OCI-LY1 (cell line): ENCODE data around the gene KCNF1.

Experiments used
- H2AFZ ChIP-seq: fragments of 200-600 bp; sonication (generic), shearing (Covaris generic); 2 replicates; pipeline ENCODE4 v1.6.0; 2014; ENCODE audit warnings: antibody characterized with exemption, mild to moderate bottlenecking, low read length
- H3F3A ChIP-seq: fragments of 200-600 bp; sonication (generic), shearing (Covaris generic); 2 replicates; pipeline ENCODE4 v1.6.0; 2014; ENCODE audit warnings: mild to moderate bottlenecking, antibody characterized with exemption, low read length, moderate library complexity; ENCODE audit not compliant: insufficient read depth
- H3K27ac ChIP-seq: fragments of 200-600 bp; sonication (generic); 2 replicates; pipeline ENCODE4 v1.5.1; 2014; ENCODE audit warnings: low read length, mixed run types, mild to moderate bottlenecking, low read depth; ENCODE audit not compliant: poor library complexity, severe bottlenecking
- H3K27me3 ChIP-seq: fragments of 200-600 bp; sonication (generic); 2 replicates; pipeline ENCODE4 v1.6.0; 2014; ENCODE audit warnings: antibody characterized with exemption, mild to moderate bottlenecking, low read length, moderate library complexity; ENCODE audit not compliant: insufficient read depth
- H3K36me3 ChIP-seq: fragments of 200-600 bp; sonication (generic); 2 replicates; pipeline ENCODE4 v1.6.1; 2014; ENCODE audit warnings: mild to moderate bottlenecking, antibody characterized with exemption, low read length, moderate library complexity, mixed read lengths; ENCODE audit not compliant: insufficient read depth
- H3K4me1 ChIP-seq: fragments of 200-600 bp; sonication (generic); 2 replicates; pipeline ENCODE4 v1.5.1; 2014; ENCODE audit warnings: mild to moderate bottlenecking, low read length, moderate library complexity; ENCODE audit not compliant: insufficient read depth, severe bottlenecking
- H3K4me2 ChIP-seq: fragments of 200-600 bp; sonication (generic), shearing (Covaris generic); 2 replicates; pipeline ENCODE4 v1.6.1; 2014; ENCODE audit warnings: low read length
- H3K4me3 ChIP-seq: fragments of 200-600 bp; sonication (generic); 2 replicates; pipeline ENCODE4 v1.5.1; 2014; ENCODE audit warnings: low read length, low read depth, mild to moderate bottlenecking, mixed read lengths; ENCODE audit not compliant: poor library complexity, severe bottlenecking
- H3K79me2 ChIP-seq: fragments of 200-600 bp; shearing (Covaris generic); 2 replicates; pipeline ENCODE4 v1.6.1; 2016; ENCODE audit warnings: mixed run types, low read length, mixed read lengths; ENCODE audit not compliant: insufficient read depth
- H3K9ac ChIP-seq: fragments of 200-600 bp; sonication (generic), shearing (Covaris generic); 2 replicates; pipeline ENCODE4 v1.6.1; 2014; ENCODE audit warnings: mild to moderate bottlenecking, low read length, mixed read lengths
- H3K9me2 ChIP-seq: fragments of 200-600 bp; sonication (generic), shearing (Covaris generic); 2 replicates; pipeline ENCODE4 v1.6.1; 2014; ENCODE audit warnings: low read depth, mild to moderate bottlenecking, low read length, mixed read lengths
- H3K9me3 ChIP-seq: fragments of 200-600 bp; shearing (Covaris generic); 2 replicates; pipeline ENCODE4 v1.6.1; 2014; ENCODE audit warnings: low read length, mixed read lengths
- H4K20me1 ChIP-seq: fragments of 200-600 bp; sonication (generic), shearing (Covaris generic); 2 replicates; pipeline ENCODE4 v1.6.0; 2016; ENCODE audit warnings: mild to moderate bottlenecking, low read length; ENCODE audit not compliant: insufficient read depth
- EZH2 ChIP-seq: fragments of 200-600 bp; sonication (generic), shearing (Covaris generic); IDR thresholded peaks from 2 replicates; pipeline ENCODE4 v1.8.0; 2017; ENCODE audit warnings: borderline replicate concordance, mixed run types, mild to moderate bottlenecking, antibody characterized with exemption, low read length, moderate library complexity, mixed read lengths
- TF ChIP-seq, protein P1 (sequence below): fragments of 200-600 bp; sonication (generic), shearing (Covaris generic); IDR thresholded peaks from 2 replicates; pipeline ENCODE4 v1.5.1; 2017; ENCODE audit warnings: mild to moderate bottlenecking, antibody characterized with exemption, low read length, moderate library complexity, mixed read lengths

KCNF1 gene

DNA sequence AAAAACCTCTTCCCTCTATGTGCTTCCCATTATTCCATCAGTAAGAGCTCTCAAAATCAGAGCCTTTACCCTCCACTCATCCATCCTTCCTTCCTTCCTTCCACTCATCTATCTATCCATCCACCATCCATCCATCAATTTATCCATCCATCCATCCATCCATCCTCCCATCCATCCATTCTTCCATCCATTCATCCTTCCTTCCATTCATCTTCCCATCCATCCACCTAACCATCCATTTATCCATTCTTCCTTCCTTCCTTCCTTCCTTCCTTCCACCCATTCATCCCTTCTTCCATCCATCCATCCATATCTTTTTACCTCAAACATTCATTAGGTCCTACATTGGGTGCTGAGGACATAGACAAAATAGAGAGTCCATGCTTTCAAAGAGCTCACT is 19.4 kb upstream of the KCNF1 start:
- Histone ChIP-seq H3K9me3 (no peaks in the 10 kb centered on the region), H3K4me2 (no peak overlapping the region), H3K36me3 (no peaks in the 10 kb centered on the region), H4K20me1 (no peaks in the 10 kb centered on the region), H3K79me2 (no peaks in the 10 kb centered on the region), H3K4me3 (no peak overlapping the region), H3K4me1 (no peaks in the 10 kb centered on the region), H3K9ac (no peak overlapping the region), H3K9me2 (no peaks in the 10 kb centered on the region), H2AFZ (no peak overlapping the region), H3F3A (no peaks in the 10 kb centered on the region), H3K27me3 (peaks cover 7% of the 10 kb centered on the region; the same call in 1 of the 2 replicates), H3K27ac (no peak overlapping the region)
- TF ChIP-seq, protein P1, sequence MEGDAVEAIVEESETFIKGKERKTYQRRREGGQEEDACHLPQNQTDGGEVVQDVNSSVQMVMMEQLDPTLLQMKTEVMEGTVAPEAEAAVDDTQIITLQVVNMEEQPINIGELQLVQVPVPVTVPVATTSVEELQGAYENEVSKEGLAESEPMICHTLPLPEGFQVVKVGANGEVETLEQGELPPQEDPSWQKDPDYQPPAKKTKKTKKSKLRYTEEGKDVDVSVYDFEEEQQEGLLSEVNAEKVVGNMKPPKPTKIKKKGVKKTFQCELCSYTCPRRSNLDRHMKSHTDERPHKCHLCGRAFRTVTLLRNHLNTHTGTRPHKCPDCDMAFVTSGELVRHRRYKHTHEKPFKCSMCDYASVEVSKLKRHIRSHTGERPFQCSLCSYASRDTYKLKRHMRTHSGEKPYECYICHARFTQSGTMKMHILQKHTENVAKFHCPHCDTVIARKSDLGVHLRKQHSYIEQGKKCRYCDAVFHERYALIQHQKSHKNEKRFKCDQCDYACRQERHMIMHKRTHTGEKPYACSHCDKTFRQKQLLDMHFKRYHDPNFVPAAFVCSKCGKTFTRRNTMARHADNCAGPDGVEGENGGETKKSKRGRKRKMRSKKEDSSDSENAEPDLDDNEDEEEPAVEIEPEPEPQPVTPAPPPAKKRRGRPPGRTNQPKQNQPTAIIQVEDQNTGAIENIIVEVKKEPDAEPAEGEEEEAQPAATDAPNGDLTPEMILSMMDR = no peak
- no peak for TF ChIP-seq EZH2

DNA sequence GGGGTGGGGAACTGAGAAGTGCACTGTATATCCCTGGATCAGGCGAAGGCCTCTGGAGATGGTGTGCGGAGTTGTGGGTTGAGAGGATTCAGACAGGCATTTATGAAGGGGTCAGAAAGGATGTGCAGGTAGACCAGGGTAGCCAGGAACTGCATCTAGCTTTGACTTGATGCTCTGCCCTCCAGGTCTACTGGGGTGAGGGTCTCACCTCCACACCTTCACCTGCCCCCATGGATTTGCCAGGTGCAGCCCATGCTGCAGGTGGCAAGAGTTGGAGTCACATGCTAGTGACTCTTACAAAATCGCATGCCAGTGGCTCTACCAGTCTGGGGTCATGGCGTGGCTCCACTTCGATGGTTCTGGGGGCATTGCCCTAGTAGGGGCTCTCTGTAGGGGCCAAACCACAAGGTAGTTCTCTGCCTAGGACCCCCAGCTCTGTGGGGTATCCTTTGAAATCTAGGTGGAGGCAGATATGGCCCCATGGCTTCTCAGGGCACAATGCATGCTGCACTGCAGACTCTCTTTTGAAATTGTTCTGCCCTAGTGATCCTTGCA is 18.9 kb upstream of the KCNF1 start:
- no peaks in the 10 kb centered on the region for H3K9me2 ChIP-seq
- H3K36me3 ChIP-seq = no peaks in the 10 kb centered on the region
- peaks cover 7% of the 10 kb centered on the region; the same call in 1 of the 2 replicates for H3K27me3 ChIP-seq
- no peaks in the 10 kb centered on the region for H3K4me1 ChIP-seq
- H3F3A ChIP-seq = no peaks in the 10 kb centered on the region
- H3K27ac ChIP-seq = no peak overlapping the region
- H4K20me1 ChIP-seq = no peaks in the 10 kb centered on the region
- no peak overlapping the region for H3K4me3 ChIP-seq
- H3K79me2 ChIP-seq = no peaks in the 10 kb centered on the region
- H3K9me3 ChIP-seq = no peaks in the 10 kb centered on the region
- no peak overlapping the region for H3K9ac ChIP-seq
- no peak overlapping the region for H3K4me2 ChIP-seq
- TF ChIP-seq, protein P1 = no peak
- no peak for TF ChIP-seq EZH2
- H2AFZ ChIP-seq = no peak overlapping the region

DNA sequence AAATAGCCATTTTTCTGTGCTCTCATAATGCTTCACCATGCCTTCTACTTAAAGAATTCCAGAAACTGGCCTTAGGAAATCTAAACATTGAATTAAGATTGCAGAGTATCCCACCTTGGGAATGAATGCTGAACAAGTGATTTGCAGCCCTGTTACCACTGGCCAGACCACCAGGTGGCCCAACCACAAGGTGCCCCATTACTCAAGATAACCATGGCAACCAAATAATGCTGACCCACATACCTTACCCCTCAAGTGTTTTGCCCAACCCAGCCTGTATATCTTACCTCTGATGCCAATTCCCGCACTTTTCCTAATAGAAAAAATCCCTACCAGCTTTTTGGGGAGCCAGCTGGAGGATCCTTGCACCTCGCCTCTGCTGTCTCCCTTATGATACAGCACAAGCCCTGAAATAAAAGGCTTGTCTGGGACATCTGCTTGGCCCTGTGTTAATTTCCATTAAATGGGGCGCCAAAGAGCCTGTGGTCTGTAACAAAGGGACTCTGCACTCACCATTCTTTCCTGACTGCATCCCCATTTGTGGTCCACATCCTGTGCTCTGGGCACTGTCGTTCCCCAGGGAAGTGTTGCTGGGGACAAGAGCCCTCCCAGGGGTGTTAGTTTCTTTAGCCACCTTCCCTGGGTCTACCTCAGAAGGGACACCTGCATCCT is 17.3 kb upstream of the KCNF1 start:
- H3K27ac ChIP-seq = no peak overlapping the region
- H3K36me3 ChIP-seq = no peaks in the 10 kb centered on the region
- H3K4me2 ChIP-seq = no peak overlapping the region
- H2AFZ ChIP-seq = no peak overlapping the region
- H3K9me2 ChIP-seq = no peaks in the 10 kb centered on the region
- peaks cover 4% of the 10 kb centered on the region; the same call in 1 of the 2 replicates for H3K27me3 ChIP-seq
- H3K9me3 ChIP-seq = no peaks in the 10 kb centered on the region
- TF ChIP-seq EZH2 = no peak
- TF ChIP-seq, protein P1 = no peak
- no peak overlapping the region for H3K4me3 ChIP-seq
- H3K79me2 ChIP-seq = no peaks in the 10 kb centered on the region
- no peaks in the 10 kb centered on the region for H3K4me1 ChIP-seq
- H3F3A ChIP-seq = no peaks in the 10 kb centered on the region
- H4K20me1 ChIP-seq = no peaks in the 10 kb centered on the region
- no peak overlapping the region for H3K9ac ChIP-seq
